PFSK-1 (cell line): Measurements from ENCODE around the gene MMP11.

Source experiments
- FOXP2 ChIP-seq: optimal IDR thresholded peaks from 2 replicates; pipeline ENCODE3; 2011; ENCODE audit warnings: borderline replicate concordance, control low read depth, inconsistent platforms; ENCODE audit not compliant: insufficient read depth; ENCODE audit errors: extremely low read length, extremely low read depth
- POLR2AphosphoS5 ChIP-seq: IDR thresholded peaks from 2 replicates; pipeline ENCODE4 v1.6.1; 2012; ENCODE audit warnings: low read depth, mild to moderate bottlenecking, control low read depth, low read length, moderate library complexity
- REST ChIP-seq, 2 experiments: IDR thresholded peaks; 2 replicates each; pipeline versions ENCODE4 v1.6.1 to v1.8.0; 2011 to 2012; ENCODE audit warnings: low read depth in 2 of 2, low read length in 2 of 2, control low read depth in 1 of 2, inconsistent platforms in 1 of 2, mild to moderate bottlenecking in 1 of 2, moderate library complexity in 1 of 2; ENCODE audit not compliant: insufficient read depth in 1 of 2
- SIN3A ChIP-seq: IDR thresholded peaks from 2 replicates; pipeline ENCODE4 v1.6.1; 2012; ENCODE audit warnings: mild to moderate bottlenecking, low read length, moderate library complexity, borderline replicate concordance; ENCODE audit not compliant: insufficient read depth
- TAF1 ChIP-seq: IDR thresholded peaks from 2 replicates; pipeline ENCODE4 v1.6.1; 2012; ENCODE audit warnings: low read length, control low read depth, borderline replicate concordance; ENCODE audit not compliant: insufficient read depth

MMP11 gene

GRCh38 chr22:23786752-23787599, 14.3 kb downstream of the MMP11 start, which contains the start of gene SMARCB1:
SMARCB1 (plus strand) TSS chr22:23786966; CDS start chr22:23787170, 204 bp downstream.
- TF ChIP-seq SIN3A (peak; percentile 23; the same call in 1 of the 2 replicates), TAF1 (peak; percentile 49; the same call in 1 of the 2 replicates), FOXP2 (peak; percentile 66), POLR2AphosphoS5 (peak; percentile 73), REST (IDR thresholded peaks at IDR 0.05; ENCODE audit: insufficient read depth in 1 of 2, low read depth in 2 of 2, low read length in 2 of 2) (no peak)

- TF ChIP-seq SIN3A = no peak
- no peak for TF ChIP-seq POLR2AphosphoS5
- no peak for TF ChIP-seq FOXP2
- no peak for TF ChIP-seq TAF1
- no peak for TF ChIP-seq REST (IDR thresholded peaks at IDR 0.05; ENCODE audit: insufficient read depth in 1 of 2, low read depth in 2 of 2, low read length in 2 of 2)
Observed at GRCh38 chr22:23787600-23787896, 14.9 kb downstream of the MMP11 start.

- TF ChIP-seq REST (IDR thresholded peaks at IDR 0.05; ENCODE audit: insufficient read depth in 1 of 2, low read depth in 2 of 2, low read length in 2 of 2) (no peak), FOXP2 (no peak), TAF1 (no peak), POLR2AphosphoS5 (no peak), SIN3A (no peak)
Observed at GRCh38 chr22:23787910-23788309, 15.3 kb downstream of the MMP11 start.

GRCh38 chr22:23789121-23789520, 16.5 kb downstream of the MMP11 start:
- no peak for TF ChIP-seq REST (IDR thresholded peaks at IDR 0.05; ENCODE audit: insufficient read depth in 1 of 2, low read depth in 2 of 2, low read length in 2 of 2)
- TF ChIP-seq SIN3A = no peak
- TF ChIP-seq POLR2AphosphoS5 = no peak
- TF ChIP-seq TAF1 = no peak
- TF ChIP-seq FOXP2 = no peak

- TF ChIP-seq REST (IDR thresholded peaks at IDR 0.05; ENCODE audit: insufficient read depth in 1 of 2, low read depth in 2 of 2, low read length in 2 of 2) = no peak
- TF ChIP-seq FOXP2 = no peak
- TF ChIP-seq POLR2AphosphoS5 = no peak
- TF ChIP-seq TAF1 = no peak
- TF ChIP-seq SIN3A = no peak
Observed at GRCh38 chr22:23789638-23790037, 17.0 kb downstream of the MMP11 start.
